MM.1S (cell line): Measurements from ENCODE around the gene ADAMTS2.

Experiments
- CTCF ChIP-seq: fragments of 300-600 bp; sonication (generic); IDR thresholded peaks from 2 replicates; pipeline ENCODE4 v1.5.1; 2016; ENCODE audit warnings: antibody characterized with exemption, low read length, mixed read lengths
- EZH2phosphoT487 ChIP-seq: fragments of 300-600 bp; sonication (generic); IDR thresholded peaks from 2 replicates; pipeline ENCODE4 v1.6.1; 2018; ENCODE audit warnings: antibody characterized with exemption, low read length

DNA sequence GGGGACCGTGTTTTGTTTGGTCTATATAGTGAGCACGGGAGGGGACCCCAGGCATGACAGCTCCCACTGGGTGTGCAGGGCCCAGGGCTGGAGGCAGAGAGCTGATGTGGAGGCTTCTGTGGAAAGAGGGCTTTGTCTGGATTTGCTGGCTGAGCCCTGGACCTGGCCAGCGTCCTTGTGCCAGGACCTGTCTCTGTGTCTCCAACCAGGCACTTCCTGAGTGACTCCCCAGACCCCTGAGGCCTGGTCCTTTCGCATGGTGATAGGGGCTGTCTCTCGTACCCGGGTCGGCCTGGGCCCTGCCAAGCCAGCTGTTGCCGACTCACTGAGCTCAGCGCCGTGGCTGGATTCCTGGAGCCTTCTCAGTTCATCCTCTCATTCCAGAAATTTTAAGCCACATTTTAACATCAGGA is 77.6 kb downstream of the ADAMTS2 start:
- TF ChIP-seq CTCF (no peak), EZH2phosphoT487 (no peak)
